ENCODE results near the gene KRTAP3-2.

Gene KRTAP3-2

GRCh38 chr17:41010441-41010840, 10.7 kb upstream of the KRTAP3-2 start:
- no peak for DNase-seq (ENCODE audit: low read depth)

DNA sequence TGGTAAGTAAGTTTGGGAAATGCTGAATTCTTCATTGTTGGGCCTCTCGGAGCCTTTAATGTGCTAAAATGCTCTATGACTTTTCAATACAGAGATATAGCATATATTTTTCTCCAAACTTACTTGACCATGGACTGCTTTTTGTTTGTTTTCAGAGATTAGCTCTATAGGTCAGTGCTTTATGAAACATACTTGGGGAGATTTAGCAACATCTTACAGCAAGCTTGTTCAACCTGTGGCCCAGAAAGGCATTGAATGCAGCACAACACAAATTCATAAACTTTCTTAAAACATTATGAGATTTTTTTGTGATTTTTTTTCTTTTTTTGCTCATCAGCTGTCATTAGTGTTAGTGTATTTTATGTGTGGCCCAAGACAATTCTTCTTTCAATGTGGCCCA, 10.2 kb upstream of the KRTAP3-2 start:
- DNase-seq (ENCODE audit: low read depth) = no peak

DNA sequence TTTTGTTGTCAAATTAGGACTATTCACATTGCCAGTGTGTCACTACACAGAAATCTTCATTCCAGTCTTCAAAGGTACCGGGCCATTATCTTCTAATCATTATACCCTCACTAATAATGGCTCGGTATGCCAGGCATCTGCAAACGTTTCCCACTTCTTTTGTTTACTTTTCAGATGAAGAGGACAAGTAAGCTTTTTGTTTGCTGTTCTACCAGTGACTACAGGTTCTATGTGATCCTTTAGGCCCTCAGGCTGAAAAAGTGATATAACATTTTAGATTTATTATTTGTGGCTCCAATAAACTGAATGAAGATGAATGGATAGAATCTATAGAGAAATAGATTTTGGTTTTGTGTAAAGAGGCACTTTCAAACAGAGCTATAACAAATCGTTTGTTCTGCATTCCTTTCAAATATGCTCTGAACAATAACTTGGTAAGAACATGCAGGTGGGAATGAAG, 9.6 kb upstream of the KRTAP3-2 start:
- DNase-seq (ENCODE audit: low read depth) = no peak

GRCh38 chr17:41008811-41009210, 9.1 kb upstream of the KRTAP3-2 start, which contains the start of gene KRTAP3-1:
TSS of gene KRTAP3-1 (minus strand) at chr17:41009128. CDS start at chr17:41009074, 54 bp downstream.
- no peak for DNase-seq (ENCODE audit: low read depth)

- no peak for DNase-seq (ENCODE audit: low read depth)
Observed at GRCh38 chr17:41004397-41004796, 4.7 kb upstream of the KRTAP3-2 start.

GRCh38 chr17:41003926-41004325, 4.2 kb upstream of the KRTAP3-2 start:
- no peak for DNase-seq (ENCODE audit: low read depth)

- DNase-seq (ENCODE audit: low read depth) = no peak
Observed at GRCh38 chr17:41002814-41003213, 3.1 kb upstream of the KRTAP3-2 start.

- no peak for DNase-seq (ENCODE audit: low read depth)
Observed at GRCh38 chr17:41001795-41002194, 2.1 kb upstream of the KRTAP3-2 start.

- DNase-seq (ENCODE audit: low read depth) = no peak
Observed at GRCh38 chr17:40997361-40997760, 2.3 kb downstream of the KRTAP3-2 start.

- no peak for DNase-seq (ENCODE audit: low read depth)
Observed at GRCh38 chr17:40996829-40997228, 2.9 kb downstream of the KRTAP3-2 start.

DNA sequence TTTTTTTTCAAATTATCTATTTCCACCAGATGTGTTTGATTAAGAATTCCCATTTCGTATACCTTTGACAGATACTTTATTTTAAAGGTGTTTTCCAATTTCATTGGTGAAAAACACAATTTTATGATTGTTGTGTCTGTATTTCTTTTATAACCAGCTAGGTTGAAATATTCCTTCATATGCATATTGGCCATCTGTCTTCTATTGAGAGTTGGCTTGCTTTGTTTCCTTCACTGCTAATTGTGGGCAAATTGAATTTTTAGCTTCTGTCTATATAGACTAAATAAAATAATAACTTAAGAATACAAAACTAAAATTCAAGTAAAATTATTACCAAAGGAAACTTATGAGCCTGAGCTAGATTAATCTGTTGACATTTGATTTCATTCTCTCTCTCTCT, 4.6 kb downstream of the KRTAP3-2 start:
- no peak for DNase-seq (ENCODE audit: low read depth)

DNA sequence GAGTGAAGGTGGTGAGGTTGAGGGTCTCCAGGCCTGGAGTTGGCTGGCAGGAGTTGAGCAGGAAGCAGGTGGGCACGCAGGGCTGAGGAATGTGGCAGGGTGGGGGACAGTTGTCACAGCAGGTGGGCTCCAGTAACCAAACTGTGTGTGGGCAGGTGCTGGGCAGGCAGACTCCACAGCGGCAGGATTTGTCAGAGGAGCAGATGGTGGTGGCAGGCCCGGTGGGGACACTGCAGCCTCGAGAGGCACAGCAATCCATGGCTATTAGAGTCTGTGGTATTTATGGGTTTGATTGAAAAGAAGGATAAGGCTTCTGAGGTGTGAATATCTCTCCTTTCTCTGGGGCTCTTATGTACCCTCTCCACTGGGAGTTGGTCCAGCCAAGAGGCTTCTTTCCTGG, 5.9 kb downstream of the KRTAP3-2 start, which contains the start of gene KRTAP3-3:
Gene KRTAP3-3 (minus strand): TSS at position 326 of the 400 bp plus-strand sequence. CDS start 67 bp downstream, at position 259.
- no peak for DNase-seq (ENCODE audit: low read depth)

DNA sequence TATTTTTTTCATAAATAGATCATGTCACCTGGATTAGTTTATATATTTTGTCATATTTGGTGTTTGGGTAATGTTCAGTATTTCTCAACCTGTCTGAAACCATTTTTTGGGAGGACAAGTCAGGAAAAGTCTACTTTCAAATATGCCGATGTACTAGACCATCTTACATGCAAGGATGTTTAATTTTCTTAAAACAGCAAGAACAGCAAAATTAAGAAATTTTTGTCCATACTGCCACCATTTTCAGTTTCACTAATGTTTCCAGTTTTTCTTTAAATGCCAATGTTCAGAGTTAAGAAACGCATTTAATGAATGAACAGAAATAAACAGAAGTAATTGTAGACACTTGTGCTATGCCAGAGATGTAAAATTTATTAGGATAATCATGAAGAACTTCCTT, 6.6 kb downstream of the KRTAP3-2 start:
- DNase-seq (ENCODE audit: low read depth) = no peak

DNA sequence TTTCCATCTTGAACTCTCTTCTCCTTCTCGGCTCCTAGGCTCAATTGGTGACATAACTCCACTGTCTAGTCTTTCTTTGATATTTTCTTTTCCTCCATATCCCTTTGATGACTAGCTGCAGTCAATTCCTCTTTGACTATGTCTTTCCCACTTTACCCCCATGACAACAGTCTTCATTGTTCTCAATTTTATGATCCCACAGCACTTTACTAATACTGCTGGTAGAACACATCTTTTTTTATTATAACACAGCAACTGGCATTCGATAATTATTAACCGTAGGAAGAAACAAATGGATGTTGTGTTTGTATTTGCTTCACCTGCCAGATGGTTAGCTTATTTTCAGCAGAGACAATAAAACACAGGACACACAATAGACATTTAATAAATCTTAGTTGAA, 7.0 kb downstream of the KRTAP3-2 start:
- DNase-seq (ENCODE audit: low read depth) = no peak

DNA sequence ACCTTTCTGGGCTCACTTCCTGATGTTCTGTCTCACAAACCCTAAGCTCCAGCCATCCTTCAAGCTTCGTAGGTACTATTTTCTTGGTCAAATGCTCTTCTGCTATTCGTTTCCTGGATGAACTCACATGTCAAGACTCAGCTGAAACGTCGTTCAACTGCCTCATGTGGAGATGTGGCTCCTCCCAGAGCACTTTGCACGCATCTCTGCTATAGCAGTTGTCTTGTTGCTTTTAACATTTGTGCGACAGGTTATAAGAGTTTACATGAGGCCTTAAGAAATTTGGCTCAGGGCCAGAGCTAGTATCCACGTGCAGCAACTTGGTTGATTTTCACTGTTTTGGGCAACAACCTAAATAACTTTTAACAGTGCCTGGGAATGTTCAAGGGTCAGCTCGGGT, 12.8 kb downstream of the KRTAP3-2 start:
- DNase-seq (ENCODE audit: low read depth) = no peak

DNA sequence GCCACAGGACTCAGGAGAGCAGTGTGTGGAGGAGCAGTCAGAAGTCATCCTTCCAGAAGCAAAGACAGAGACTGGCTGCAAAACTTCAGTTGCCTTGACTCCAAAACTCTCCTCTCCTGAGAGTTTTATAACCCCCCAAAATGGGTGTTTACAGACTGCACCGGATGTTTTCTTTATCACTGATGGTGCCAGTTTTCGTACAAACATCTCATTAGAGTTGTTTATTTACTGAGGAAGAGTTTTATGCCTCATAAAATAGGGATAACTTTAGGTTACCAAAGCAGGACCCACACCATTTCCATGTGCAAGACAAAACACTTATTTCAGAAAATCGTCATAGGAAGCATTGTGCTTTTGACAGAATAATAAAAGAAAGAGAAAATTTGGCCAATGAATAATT, 15.5 kb downstream of the KRTAP3-2 start, which contains the start of gene KRT40:
Gene KRT40 (minus strand): TSS at position 101 of the 400 bp plus-strand sequence. CDS start 53 bp downstream, at position 48.
- DNase-seq (ENCODE audit: low read depth) = no peak

DNA sequence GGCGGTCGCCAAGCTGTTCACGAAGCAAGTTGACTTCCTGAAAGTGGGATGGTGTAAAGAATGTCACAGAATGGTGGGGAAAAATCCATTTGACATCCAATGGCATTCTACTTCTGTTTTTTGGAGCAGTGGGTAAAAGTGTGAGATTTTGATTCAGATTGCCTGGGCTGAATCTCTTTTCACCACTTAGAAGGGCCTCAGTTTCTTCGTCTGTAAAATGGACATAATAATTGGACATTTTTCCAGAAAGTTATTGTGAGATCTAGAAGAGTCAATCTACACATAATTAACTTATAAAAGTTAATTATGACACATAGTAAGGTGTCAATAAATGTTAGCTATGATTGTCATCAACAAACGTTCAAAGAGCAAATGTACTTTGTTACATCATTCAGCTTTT, 18.6 kb downstream of the KRTAP3-2 start:
- no peak for DNase-seq (ENCODE audit: low read depth)

GRCh38 chr17:40980596-40980995, 19.1 kb downstream of the KRTAP3-2 start:
- DNase-seq (ENCODE audit: low read depth) = no peak

DNA sequence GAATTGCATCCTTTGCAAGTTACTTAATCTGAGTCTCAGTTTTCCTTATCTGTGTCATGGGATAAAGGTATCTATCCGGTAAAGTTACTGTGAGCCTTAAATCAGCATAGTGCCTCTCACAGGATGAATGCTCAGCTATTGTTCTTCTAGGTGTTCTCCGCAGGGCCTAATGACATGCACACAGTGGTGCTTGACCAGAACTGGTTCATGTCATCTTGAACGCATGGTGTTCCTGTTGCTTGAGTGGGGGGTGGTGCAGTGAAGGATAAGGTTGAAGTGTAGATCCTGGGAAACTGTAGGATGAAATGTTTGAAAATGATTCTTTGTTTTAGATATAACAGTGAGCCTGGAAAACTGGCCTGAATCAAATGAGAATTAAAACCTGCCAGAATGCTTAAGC, 19.6 kb downstream of the KRTAP3-2 start:
- DNase-seq (ENCODE audit: low read depth) = no peak

- DNase-seq (ENCODE audit: low read depth) = no peak
Observed at GRCh38 chr17:40978575-40979151, 21.0 kb downstream of the KRTAP3-2 start.

- no peak for DNase-seq (ENCODE audit: low read depth)
Observed at GRCh38 chr17:40975516-40975915, 24.2 kb downstream of the KRTAP3-2 start.

GRCh38 chr17:40974366-40974765, 25.3 kb downstream of the KRTAP3-2 start:
- DNase-seq (ENCODE audit: low read depth) = no peak

- DNase-seq (ENCODE audit: low read depth) = no peak
Observed at GRCh38 chr17:40967582-40967981, 32.1 kb downstream of the KRTAP3-2 start.

GRCh38 chr17:40966848-40967247, 32.9 kb downstream of the KRTAP3-2 start, which contains the start of gene KRT39:
TSS of gene KRT39 (minus strand) at chr17:40966948. CDS start at chr17:40966856, 92 bp downstream.
- DNase-seq (ENCODE audit: low read depth) = no peak
